Endometrium (tissue), 2 donors: Measurements from ENCODE around the gene NUDCD3.
"Not testable (repeated sequence)": the region's sequence is repeated elsewhere in the genome, so short reads cannot be mapped to it uniquely, and the experiment has no call there.

Experiments used
- FAIRE-seq: peaks from 2 replicates; lab custom pipeline; 2012; peaks lifted over from hg19 to GRCh38; lab: Jason Lieb, UNC
- donor health status: control.
- donor health status: control.

Gene NUDCD3

GRCh38 chr7:44447874-44448425, 42.5 kb downstream of the NUDCD3 start:
- FAIRE-seq = no peak

- FAIRE-seq = no peak
Observed at GRCh38 chr7:44445986-44446671, 44.3 kb downstream of the NUDCD3 start.

- FAIRE-seq = no peak
Observed at GRCh38 chr7:44441079-44441478, 49.4 kb downstream of the NUDCD3 start.

GRCh38 chr7:44440577-44441078, 49.8 kb downstream of the NUDCD3 start:
- no peak for FAIRE-seq

GRCh38 chr7:44439926-44440325, 50.5 kb downstream of the NUDCD3 start:
- FAIRE-seq = no peak

GRCh38 chr7:44438816-44439215, 51.6 kb downstream of the NUDCD3 start:
- FAIRE-seq = no peak

GRCh38 chr7:44434201-44434600, 56.3 kb downstream of the NUDCD3 start:
- no peak for FAIRE-seq

- no peak for FAIRE-seq
Observed at GRCh38 chr7:44433255-44434022, 57.0 kb downstream of the NUDCD3 start.

GRCh38 chr7:44432381-44432977, 58.0 kb downstream of the NUDCD3 start:
- no peak for FAIRE-seq

GRCh38 chr7:44431091-44431608, 59.3 kb downstream of the NUDCD3 start:
- FAIRE-seq = no peak

GRCh38 chr7:44430054-44430453, 60.4 kb downstream of the NUDCD3 start:
- no peak for FAIRE-seq

- FAIRE-seq = not testable (repeated sequence)
Observed at GRCh38 chr7:44424762-44425161, 65.7 kb downstream of the NUDCD3 start.

GRCh38 chr7:44416941-44417340, 73.5 kb downstream of the NUDCD3 start:
- no peak for FAIRE-seq

- FAIRE-seq = no peak
Observed at GRCh38 chr7:44415510-44415909, 74.9 kb downstream of the NUDCD3 start.

GRCh38 chr7:44415047-44415446, 75.4 kb downstream of the NUDCD3 start:
- no peak for FAIRE-seq

- no peak for FAIRE-seq
Observed at GRCh38 chr7:44411306-44411705, 79.2 kb downstream of the NUDCD3 start.

GRCh38 chr7:44408596-44408995, 81.9 kb downstream of the NUDCD3 start:
- no peak for FAIRE-seq

- no peak for FAIRE-seq
Observed at GRCh38 chr7:44403775-44404174, 86.7 kb downstream of the NUDCD3 start.

- no peak for FAIRE-seq
Observed at GRCh38 chr7:44403176-44403759, 87.2 kb downstream of the NUDCD3 start.

- FAIRE-seq = no peak
Observed at GRCh38 chr7:44402401-44403060, 87.9 kb downstream of the NUDCD3 start.

GRCh38 chr7:44401692-44402091, 88.8 kb downstream of the NUDCD3 start:
- FAIRE-seq = no peak
